Measurements from ENCODE around the gene PTH1R.

The PTH1R gene

DNA sequence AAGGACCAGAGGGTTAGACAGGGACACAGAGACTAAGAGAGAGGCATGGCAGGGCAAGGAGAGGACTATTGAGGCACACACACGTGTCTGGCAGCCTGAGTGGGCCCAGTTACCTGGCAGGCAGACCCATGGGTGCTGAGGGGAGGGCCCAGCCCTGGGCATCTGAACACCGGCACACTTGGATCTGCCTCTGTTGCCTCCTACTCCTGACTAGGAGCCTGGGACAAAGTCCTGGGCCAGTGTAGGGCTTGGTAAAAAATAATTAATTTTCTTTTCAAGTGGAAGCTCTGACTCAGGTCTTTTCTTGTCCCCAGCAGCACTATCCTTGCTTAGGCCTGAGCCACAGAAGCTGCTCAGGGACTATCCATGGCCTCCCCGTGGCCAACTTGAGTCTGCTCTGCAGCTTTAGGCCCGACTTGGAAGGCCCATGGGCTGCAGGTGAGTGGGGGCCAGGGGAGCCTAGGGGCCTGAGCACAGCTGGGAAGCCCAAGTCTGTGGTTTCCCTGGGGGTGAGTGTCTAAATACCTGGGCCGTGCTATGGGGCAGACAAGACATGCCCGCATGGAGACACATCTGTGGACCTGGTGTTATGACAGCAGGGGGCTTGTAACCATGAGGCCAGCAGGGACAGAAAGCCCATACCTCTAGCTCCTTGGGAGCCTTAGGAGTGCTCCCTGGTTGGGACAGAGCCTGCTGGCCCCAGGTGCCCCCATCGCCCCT lies at the start of gene PTH1R:
TSS of gene PTH1R (plus strand) at position 316 of the 720 bp plus-strand sequence. CDS start 5,839 bp downstream, outside the sequence.
- DNase-seq (ENCODE audit: low read depth) = no peak

- no peak for DNase-seq (ENCODE audit: low read depth)
Observed at GRCh38 chr3:46829699-46830208, 47.8 kb upstream of the PTH1R start.

GRCh38 chr3:46830801-46831200 lies 46.7 kb upstream of the PTH1R start:
- no peak for DNase-seq (ENCODE audit: low read depth)

DNA sequence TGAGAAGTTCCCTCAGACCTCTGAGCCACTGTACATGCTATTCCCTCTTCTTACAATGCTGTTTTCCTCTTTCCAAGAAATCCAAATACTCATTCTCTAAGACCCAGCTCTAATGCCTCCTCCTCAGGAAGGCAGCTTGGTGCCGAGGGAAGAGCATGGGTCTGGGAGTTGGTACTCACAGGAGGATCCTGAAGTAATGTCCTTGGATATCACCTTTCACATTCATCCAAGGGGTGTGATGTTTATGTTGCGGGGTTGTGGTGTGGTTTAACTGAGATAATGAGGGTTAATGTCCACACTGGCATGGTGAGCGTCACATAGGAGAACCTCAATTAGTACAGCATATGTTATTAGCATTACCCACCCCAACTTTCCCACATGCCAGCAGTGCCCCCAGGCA lies 46.2 kb upstream of the PTH1R start:
- no peak for DNase-seq (ENCODE audit: low read depth)

GRCh38 chr3:46831841-46832240 lies 45.7 kb upstream of the PTH1R start:
- DNase-seq (ENCODE audit: low read depth) = no peak

GRCh38 chr3:46833346-46834300 lies 43.9 kb upstream of the PTH1R start:
- DNase-seq (ENCODE audit: low read depth) = no peak

GRCh38 chr3:46835054-46835453 lies 42.5 kb upstream of the PTH1R start:
- DNase-seq (ENCODE audit: low read depth) = no peak

DNA sequence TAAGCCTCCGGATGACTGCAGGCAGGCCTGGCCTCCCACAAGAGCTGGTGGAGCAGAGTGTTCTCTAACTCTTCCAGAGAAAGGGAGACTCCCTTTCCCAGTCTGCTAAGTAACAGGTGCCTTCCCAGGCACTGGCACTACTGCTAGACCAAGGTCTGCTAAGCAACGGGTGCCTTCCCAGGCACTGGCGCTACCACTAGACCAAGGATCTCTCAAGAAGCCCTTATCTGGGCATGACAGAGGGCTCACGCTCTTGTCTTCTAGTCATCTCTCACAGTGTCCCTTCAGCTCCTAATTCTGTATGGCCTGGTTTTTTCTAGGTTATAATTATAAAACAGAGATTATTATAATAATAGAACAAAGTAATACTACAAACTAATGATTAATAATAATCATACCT lies 42.0 kb upstream of the PTH1R start:
- no peak for DNase-seq (ENCODE audit: low read depth)

- no peak for DNase-seq (ENCODE audit: low read depth)
Observed at GRCh38 chr3:46838301-46838700, 39.2 kb upstream of the PTH1R start.

DNA sequence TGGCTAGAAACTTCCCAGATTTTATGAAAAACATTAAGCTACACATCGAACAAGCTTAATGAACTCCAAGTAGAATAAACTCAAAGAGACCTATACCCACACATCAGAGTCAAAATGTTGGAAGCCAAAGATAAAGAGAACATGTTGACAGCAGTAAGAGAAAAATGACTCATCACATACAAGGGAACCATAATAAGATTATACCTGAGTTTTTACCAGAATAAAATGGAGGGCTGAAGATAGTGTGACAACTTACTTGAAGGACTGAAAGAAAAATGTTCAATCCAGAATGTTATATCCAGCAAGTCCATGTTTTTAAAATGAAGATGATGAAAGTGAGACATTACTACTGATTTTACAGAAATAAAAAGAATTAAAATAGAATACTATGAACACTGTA lies 37.0 kb upstream of the PTH1R start:
- no peak for DNase-seq (ENCODE audit: low read depth)

DNA sequence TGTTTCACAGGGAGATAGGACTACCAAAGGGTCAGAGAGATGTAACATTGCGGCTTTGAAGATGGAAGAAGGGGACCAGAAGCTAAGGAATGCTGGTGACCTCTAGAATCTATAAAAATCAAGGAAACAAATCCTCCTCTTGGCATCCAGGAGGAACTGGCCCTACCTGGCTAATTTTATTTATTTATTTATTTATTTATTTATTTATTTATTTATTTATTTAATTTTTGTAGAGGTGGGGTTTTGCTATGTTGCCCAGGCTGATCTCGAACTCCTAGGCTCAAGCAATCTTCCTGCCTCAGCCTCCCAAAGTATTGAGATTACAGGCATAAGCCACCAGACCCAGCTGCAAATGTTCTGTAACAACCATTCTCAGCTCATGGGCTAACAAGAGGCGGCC lies 34.0 kb upstream of the PTH1R start:
- DNase-seq (ENCODE audit: low read depth) = no peak

- no peak for DNase-seq (ENCODE audit: low read depth)
Observed at GRCh38 chr3:46844397-46844796, 33.1 kb upstream of the PTH1R start.

DNA sequence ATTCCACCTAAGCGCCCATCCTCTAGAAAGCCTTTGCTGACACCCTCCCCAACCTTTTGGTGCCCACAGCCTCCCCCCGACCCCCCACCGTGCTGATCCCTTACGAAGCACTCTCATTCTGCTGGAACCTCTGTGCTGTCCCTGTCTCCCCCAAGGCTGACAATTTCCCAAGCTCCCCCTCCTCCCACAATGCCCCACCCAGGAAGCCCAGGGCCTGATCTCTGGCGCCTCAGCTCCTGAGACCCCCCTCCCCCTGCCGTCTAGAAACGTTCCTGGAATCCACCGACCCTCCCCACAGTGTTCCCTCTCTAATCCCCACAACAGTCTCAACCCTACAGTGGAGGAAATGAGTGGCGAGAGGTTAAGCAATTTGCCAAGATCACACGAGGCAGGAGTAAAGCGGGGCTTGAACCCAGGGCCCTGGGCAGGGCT lies 32.6 kb upstream of the PTH1R start:
- DNase-seq (ENCODE audit: low read depth) = no peak

- no peak for DNase-seq (ENCODE audit: low read depth)
Observed at GRCh38 chr3:46845397-46845859, 32.1 kb upstream of the PTH1R start.

GRCh38 chr3:46845860-46846623 lies 31.5 kb upstream of the PTH1R start:
- peak; percentile 63 for DNase-seq (ENCODE audit: low read depth)

- DNase-seq (ENCODE audit: low read depth) = no peak
Observed at GRCh38 chr3:46846624-46847542, 30.6 kb upstream of the PTH1R start.

GRCh38 chr3:46847744-46848143 lies 29.8 kb upstream of the PTH1R start:
- DNase-seq (ENCODE audit: low read depth) = no peak

DNA sequence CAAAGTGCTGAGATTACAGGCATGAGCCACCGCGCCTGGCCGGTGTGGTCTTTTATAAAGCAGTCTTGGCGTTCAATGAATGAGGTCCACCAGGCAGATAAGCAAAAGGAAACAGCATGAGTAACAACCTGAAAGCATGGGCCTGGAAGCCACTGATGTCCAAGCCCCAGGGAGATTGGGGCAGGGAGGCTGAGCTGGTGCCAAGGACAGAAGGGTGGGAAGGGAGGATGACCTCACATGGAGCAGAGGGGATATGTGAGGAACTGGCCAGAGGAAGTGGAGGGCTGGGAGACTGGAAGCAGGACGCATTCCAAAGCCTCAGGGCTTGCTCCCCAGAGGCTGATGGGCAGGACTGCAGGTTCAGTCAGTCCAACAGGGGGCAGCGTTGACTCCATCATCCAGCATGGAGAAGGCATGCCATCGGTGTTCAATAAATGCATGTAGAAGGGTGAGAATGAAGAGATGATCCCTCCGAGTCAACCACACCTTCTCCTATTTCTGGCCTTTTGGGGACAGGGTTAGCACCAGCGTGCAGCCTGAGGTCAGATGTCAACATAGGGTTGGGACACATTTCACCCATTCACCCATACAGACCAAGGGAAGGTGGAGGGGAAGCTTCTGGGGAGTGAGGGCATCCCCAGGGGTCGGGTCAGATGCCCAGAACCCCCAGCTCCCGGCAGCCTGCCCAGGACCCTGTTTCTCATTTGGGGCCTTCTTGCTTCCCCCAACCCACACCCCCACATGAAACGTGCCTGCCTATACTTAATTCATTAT lies 29.1 kb upstream of the PTH1R start:
- no peak for DNase-seq (ENCODE audit: low read depth)

DNA sequence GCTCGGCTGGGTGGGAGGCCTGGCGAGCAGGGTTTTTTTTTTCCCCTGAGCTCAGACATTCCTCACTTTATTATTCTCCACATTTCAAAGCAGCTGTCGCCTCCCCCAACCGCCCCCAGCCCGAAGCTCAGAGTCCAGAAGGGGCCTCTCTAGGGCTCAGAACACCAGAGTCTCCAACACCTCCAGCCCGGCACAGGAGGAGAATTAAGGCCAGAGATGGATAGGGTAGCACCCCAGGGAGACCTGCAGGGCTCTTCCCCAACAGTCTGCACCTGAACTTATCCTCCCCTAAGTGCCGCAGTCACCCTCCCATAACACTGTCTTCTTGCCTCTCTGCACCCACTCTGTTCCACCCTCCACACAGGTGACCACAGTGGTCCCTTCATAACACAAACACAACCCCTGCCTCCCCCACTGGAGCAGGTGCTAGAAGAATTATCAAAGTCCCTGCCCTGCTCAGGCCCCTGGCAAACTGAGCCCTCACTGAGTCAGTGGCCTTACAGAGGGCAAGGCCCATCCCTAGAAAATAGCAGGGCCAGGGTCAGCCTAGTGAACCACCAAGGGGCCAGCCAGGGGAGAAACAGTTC lies 28.4 kb upstream of the PTH1R start:
- DNase-seq (ENCODE audit: low read depth) = no peak

Data from activated T-cell treated with anti-CD3 and anti-CD28 coated beads for 1 hour (primary cell).